Dendritic cell treated with granulocyte-macrophage colony-stimulating factor and Interleukin-4, amounts not matched to agents 40 ng/mL and 50 ng/mL, for 4 days (primary cell): ENCODE measurements around the gene LDLR.
"Not testable (repeated sequence)": the region's sequence is repeated elsewhere in the genome, so short reads cannot be mapped to it uniquely, and the experiment has no call there.

Experiments
- H3K27ac Mint-ChIP-seq: one replicate; pipeline ENCODE4 v1.8.0; 2022; ENCODE audit warnings: mild to moderate bottlenecking, mixed read lengths
- H3K27me3 Mint-ChIP-seq: one replicate; pipeline ENCODE4 v1.8.0; 2022; ENCODE audit warnings: mild to moderate bottlenecking, mixed read lengths
- H3K36me3 Mint-ChIP-seq: one replicate; pipeline ENCODE4 v1.8.0; 2022; ENCODE audit warnings: low read depth, mixed read lengths
- H3K4me1 Mint-ChIP-seq: one replicate; pipeline ENCODE4 v1.8.0; 2022; ENCODE audit warnings: low read depth, mixed read lengths
- H3K4me3 Mint-ChIP-seq: one replicate; pipeline ENCODE4 v1.8.0; 2022; ENCODE audit warnings: mild to moderate bottlenecking, moderate library complexity, mixed read lengths
- H3K9me3 Mint-ChIP-seq: one replicate; pipeline ENCODE4 v1.8.0; 2022; ENCODE audit warnings: mixed read lengths
- intact Hi-C: fragments of 100-400 bp; cut with micrococcal nuclease; formaldehyde crosslinking; loops from one replicate; pipeline ENCODE4 v1.15.0; 2022

Gene LDLR

DNA sequence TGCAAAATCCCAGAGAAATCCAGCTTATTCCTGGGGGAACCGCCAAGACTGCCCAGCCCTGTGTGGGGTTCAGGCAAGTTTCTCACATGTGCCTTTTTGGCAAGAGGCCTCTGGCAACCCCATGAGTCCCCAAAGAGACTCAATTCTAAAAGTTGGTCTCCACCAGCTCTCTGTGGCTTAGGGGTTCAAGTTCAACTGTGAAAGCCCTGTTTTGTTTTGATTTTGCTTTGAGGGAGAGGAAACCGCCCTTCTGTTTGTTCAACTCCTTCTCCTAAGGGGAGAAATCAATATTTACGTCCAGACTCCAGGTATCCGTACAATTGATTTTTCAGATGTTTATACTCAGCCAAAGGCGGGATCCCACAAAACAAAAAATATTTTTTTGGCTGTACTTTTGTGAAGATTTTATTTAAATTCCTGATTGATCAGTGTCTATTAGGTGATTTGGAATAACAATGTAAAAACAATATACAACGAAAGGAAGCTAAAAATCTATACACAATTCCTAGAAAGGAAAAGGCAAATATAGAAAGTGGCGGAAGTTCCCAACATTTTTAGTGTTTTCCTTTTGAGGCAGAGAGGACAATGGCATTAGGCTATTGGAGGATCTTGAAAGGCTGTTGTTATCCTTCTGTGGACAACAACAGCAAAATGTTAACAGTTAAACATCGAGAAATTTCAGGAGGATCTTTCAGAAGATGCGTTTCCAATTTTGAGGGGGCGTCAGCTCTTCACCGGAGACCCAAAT is 583 bp upstream of the LDLR start:
- intact Hi-C loops, result no loop called here
- H3K9me3 Mint-ChIP-seq, result no peaks in the 10 kb centered on the region
- H3K27me3 Mint-ChIP-seq, result peaks cover 8% of the 10 kb centered on the region
- H3K4me1 Mint-ChIP-seq, result peaks cover 23% of the 10 kb centered on the region
- peak overlapping the region; percentile 96 for H3K4me3 Mint-ChIP-seq
- peaks cover 30% of the 10 kb centered on the region for H3K36me3 Mint-ChIP-seq
- H3K27ac Mint-ChIP-seq, result peak overlapping the region; percentile 98

DNA sequence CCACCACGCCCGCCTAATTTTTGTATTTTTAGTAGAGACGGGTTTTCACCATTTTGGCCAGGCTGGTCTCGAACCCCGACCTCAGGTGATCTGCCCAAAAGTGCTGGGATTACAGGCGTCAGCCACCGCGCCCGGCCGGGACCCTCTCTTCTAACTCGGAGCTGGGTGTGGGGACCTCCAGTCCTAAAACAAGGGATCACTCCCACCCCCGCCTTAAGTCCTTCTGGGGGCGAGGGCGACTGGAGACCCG is 676 bp downstream of the LDLR start:
- H3K9me3 Mint-ChIP-seq, intact Hi-C loops, H3K27me3 Mint-ChIP-seq: not testable (repeated sequence)
- peak overlapping the region; percentile 96 for H3K4me3 Mint-ChIP-seq
- H3K4me1 Mint-ChIP-seq, result peaks cover 31% of the 10 kb centered on the region
- H3K36me3 Mint-ChIP-seq, result peaks cover 43% of the 10 kb centered on the region
- H3K27ac Mint-ChIP-seq, result peak overlapping the region; percentile 98

DNA sequence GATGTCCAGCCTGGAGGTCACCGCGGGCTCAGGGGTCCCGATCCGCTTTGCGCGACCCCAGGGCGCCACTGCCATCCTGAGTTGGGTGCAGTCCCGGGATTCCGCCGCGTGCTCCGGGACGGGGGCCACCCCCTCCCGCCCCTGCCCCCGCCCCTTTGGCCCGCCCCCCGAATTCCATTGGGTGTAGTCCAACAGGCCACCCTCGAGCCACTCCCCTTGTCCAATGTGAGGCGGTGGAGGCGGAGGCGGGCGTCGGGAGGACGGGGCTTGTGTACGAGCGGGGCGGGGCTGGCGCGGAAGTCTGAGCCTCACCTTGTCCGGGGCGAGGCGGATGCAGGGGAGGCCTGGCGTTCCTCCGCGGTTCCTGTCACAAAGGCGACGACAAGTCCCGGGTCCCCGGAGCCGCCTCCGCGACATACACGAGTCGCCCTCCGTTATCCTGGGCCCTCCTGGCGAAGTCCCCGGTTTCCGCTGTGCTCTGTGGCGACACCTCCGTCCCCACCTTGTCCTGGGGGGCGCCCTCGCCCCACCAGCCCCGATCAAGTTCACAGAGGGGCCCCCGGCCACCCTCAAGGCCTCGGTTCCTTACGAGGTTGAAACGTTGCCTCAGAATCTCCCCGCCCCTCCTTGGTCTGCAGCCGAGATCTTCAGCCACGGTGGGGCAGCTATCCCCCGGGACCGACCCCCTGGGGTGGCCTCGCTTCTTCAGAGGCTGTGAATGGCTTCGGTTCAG is 1.2 kb downstream of the LDLR start:
- peak overlapping the region; percentile 98 for H3K27ac Mint-ChIP-seq
- no peaks in the 10 kb centered on the region for H3K9me3 Mint-ChIP-seq
- H3K4me1 Mint-ChIP-seq, result peaks cover 36% of the 10 kb centered on the region
- peaks cover 8% of the 10 kb centered on the region for H3K27me3 Mint-ChIP-seq
- peak overlapping the region; percentile 96 for H3K4me3 Mint-ChIP-seq
- intact Hi-C loops, result no loop called here
- peaks cover 48% of the 10 kb centered on the region for H3K36me3 Mint-ChIP-seq

DNA sequence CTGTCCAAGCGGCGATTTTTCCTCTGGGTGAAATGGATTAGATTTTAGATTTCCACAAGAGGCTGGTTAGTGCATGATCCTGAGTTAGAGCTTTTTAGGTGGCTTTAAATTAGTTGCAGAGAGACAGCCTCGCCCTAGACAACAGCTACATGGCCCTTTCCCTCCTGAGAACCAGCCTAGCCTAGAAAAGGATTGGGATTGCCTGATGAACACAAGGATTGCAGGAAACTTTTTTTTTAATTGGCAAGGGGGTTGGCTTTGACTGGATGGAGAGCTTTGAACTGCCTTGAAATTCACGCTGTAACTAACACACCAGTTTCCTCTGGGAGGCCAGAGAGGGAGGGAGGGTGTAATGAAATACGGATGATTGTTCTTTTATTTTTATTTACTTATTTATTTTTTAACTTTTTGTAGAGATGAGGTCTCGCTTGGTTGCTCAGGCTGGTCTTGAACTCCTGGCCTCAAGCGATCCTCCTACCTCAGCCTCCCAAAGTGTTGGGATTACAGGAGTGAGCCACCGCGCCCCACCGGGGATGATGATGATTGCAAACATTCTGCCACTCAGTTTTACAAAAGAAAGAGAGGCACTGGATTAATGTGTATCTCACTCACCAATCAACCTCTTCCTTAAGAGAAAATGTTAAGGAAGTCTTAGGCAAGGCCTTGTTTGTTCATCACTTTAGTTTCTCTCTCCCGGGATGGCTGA is 1.9 kb downstream of the LDLR start:
- no peaks in the 10 kb centered on the region for H3K9me3 Mint-ChIP-seq
- H3K36me3 Mint-ChIP-seq, result peaks cover 55% of the 10 kb centered on the region
- peaks cover 8% of the 10 kb centered on the region for H3K27me3 Mint-ChIP-seq
- H3K27ac Mint-ChIP-seq, result peak overlapping the region; percentile 98
- intact Hi-C loops, result no loop called here
- peak overlapping the region; percentile 96 for H3K4me3 Mint-ChIP-seq
- H3K4me1 Mint-ChIP-seq, result peaks cover 43% of the 10 kb centered on the region

DNA sequence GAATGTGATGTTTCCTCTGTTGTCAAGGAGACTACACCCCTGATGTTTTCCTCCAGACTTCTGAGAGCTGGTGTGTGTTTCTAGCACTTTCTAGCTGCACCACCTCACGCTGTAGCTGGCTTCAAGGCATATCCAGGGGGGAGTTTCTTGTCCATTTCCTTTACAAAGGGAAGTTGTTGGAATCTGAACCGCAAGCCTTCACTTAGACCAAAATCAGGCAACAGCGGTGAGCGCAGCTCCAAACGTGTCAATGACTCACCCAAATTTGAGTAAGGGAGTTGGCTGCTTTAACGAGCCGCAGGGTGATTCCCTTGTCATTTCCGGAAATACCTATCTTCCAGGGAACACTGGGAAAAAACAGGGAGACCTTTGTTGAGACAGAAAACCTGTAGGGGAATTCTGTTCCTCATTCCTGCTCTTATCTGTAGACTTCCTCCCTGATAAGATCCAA is 2.5 kb downstream of the LDLR start:
- Mint-ChIP-seq H3K9me3 (no peaks in the 10 kb centered on the region), H3K36me3 (peaks cover 61% of the 10 kb centered on the region), H3K4me1 (peaks cover 49% of the 10 kb centered on the region)

DNA sequence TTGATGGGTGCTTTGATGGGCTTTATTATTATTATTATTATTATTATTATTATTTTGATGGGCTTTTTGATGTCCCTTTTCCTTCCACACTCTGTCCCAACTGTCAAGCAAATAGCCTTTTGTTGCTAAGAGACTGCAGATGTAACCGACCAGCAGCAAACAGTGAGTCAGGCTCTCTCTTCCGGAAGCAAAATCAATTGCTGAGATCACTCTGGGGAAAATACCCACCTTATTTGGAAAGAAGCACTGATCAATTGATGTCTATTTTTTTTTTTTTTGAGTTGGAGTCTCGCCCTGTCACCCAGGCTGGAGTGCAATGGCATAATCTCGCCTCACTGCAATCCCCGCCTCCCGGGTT is 2.9 kb downstream of the LDLR start:
- Mint-ChIP-seq H3K27me3 (peaks cover 7% of the 10 kb centered on the region), H3K36me3 (peaks cover 65% of the 10 kb centered on the region), H3K27ac (peak overlapping the region; percentile 96), H3K9me3 (no peaks in the 10 kb centered on the region), H3K4me1 (peaks cover 49% of the 10 kb centered on the region), H3K4me3 (peak overlapping the region; percentile 72)
- intact Hi-C loops, result no loop called here

More for the DNA sequence above, 2.5 kb downstream of the LDLR start:
- intact Hi-C loops, result no loop called here
- Mint-ChIP-seq H3K27me3 (peaks cover 8% of the 10 kb centered on the region), H3K27ac (peak overlapping the region; percentile 98), H3K4me3 (peak overlapping the region; percentile 96)

DNA sequence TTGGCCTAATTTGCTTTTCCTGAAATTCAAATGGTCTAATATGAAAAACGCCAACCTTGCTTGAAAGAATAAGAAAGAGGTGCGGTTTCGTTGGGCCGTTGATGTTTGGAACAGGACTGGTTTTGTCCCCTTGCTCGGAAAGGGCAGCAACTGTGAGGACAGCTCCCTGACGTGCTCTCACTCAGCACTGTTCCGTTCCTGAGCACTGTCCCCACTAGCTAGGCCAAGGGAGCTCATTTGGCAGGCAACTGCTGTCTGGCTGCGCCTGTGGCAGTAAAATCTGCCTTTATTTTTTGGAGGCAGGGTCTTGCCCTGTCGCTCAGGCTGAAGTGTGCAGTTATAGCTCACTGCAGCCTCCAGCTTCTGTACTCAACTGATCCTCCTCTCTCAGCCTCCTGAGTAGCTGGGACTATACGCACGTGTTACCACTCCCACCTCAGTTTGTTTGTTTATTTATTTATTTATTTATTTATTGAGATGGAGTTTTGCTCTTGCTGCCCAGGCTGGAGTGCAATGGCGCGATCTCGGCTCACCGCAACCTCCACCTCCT is 4.5 kb downstream of the LDLR start:
- no peaks in the 10 kb centered on the region for H3K9me3 Mint-ChIP-seq
- H3K4me3 Mint-ChIP-seq, result peak overlapping the region; percentile 50
- peak overlapping the region; percentile 96 for H3K27ac Mint-ChIP-seq
- intact Hi-C loops, result no loop called here
- peaks cover 43% of the 10 kb centered on the region for H3K4me1 Mint-ChIP-seq
- H3K36me3 Mint-ChIP-seq, result peaks cover 77% of the 10 kb centered on the region
- peaks cover 4% of the 10 kb centered on the region for H3K27me3 Mint-ChIP-seq

DNA sequence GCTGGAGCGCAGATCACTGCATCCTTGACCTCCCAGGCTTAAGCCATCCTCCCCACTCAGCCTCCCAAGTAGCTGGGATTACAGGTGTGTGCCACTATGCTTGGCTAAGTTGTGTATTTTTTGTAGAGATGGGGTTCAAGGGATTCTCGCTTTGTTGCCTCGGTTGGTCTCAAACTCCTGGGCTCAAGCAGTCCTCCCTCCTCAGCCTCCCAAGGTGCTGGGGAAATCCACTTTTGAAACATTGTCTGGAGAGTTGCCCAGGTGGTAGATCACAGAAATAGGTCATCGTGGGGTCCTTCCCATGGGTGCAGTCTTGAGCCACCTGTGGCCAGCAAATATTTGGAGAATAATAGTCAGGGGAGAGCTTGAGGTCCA is 5.2 kb downstream of the LDLR start:
- Mint-ChIP-seq H3K4me1 (peaks cover 39% of the 10 kb centered on the region), H3K27me3 (peaks cover 4% of the 10 kb centered on the region), H3K9me3 (no peaks in the 10 kb centered on the region), H3K27ac (no peak overlapping the region), H3K36me3 (peaks cover 80% of the 10 kb centered on the region), H3K4me3 (peak overlapping the region; percentile 9)
- intact Hi-C loops, result no loop called here

DNA sequence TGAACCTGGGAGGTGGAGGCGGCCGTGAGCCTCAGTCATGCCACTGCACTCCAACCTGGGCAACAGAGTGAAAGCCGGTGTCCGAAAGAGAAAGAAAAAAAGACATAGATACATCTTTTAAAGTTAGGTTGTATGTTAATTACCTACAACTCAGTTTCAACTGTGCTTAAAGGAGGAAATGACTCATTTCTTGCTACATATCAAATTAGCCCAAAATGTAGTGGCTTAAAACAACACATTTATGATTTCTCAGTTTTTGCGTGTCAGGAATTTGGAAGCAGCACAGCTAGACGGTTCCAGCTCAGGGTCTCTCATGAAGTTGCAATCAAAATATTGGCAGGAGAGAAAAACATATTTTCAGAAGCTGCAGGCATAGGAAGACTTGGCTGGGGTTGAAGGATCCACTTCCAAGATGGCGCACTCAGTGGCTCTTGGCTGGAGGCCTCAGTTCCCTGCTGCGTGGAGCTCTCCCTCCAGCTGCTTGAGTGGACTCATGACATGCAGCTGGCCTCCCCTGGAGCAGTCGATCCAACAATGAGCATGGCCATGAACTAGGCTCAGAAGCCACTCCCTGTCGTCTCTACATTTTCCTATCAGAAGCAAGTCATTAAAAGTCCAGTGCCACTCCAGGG is 7.1 kb downstream of the LDLR start:
- H3K4me1 Mint-ChIP-seq, result peaks cover 39% of the 10 kb centered on the region
- H3K27me3 Mint-ChIP-seq, result peaks cover 4% of the 10 kb centered on the region
- no peak overlapping the region for H3K27ac Mint-ChIP-seq
- H3K4me3 Mint-ChIP-seq, result no peak overlapping the region
- peaks cover 79% of the 10 kb centered on the region for H3K36me3 Mint-ChIP-seq
- no peaks in the 10 kb centered on the region for H3K9me3 Mint-ChIP-seq
- intact Hi-C loops, result no loop called here

DNA sequence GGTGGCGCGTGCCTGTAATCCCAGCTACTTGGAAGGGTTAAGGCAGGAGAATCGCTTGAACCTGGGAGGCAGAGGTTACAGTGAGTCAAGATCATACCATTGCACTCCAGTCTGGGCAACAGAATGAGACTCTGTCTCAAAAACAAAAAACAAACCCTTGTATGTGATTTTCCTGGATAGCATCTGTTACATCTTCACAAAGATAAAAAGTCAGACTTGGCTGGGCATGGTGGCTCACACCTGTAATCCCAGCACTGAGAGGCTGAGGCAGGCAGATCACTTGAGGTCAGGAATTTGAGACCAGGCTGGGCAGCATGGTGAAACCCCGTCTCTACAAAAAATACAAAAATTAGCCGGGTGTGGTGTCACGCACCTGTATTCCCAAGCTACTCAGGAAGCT is 8.1 kb downstream of the LDLR start:
- H3K4me3 Mint-ChIP-seq, H3K27ac Mint-ChIP-seq, H3K9me3 Mint-ChIP-seq, intact Hi-C loops, H3K27me3 Mint-ChIP-seq: not testable (repeated sequence)
- Mint-ChIP-seq H3K36me3 (peaks cover 85% of the 10 kb centered on the region), H3K4me1 (peaks cover 36% of the 10 kb centered on the region)

DNA sequence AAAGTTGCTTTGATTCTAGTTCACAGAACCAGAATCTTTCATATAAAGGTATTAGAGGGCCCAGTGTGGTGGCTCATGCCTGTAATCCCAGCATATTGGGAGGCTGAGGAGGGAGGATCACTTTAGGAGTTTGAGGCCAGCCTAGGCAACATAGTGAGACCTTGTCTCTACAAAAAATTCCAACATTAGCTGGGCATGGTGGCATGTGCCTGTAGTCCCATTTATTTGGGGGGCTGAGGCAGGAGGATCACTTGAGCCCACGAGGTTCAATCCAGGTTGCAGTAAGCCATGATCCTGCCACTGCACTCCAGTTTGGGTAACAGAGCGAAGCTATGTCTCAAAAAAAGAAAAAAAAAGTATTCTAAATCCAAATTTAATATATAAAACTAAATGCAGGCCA is 9.1 kb downstream of the LDLR start:
- H3K27ac Mint-ChIP-seq, result no peak overlapping the region

DNA sequence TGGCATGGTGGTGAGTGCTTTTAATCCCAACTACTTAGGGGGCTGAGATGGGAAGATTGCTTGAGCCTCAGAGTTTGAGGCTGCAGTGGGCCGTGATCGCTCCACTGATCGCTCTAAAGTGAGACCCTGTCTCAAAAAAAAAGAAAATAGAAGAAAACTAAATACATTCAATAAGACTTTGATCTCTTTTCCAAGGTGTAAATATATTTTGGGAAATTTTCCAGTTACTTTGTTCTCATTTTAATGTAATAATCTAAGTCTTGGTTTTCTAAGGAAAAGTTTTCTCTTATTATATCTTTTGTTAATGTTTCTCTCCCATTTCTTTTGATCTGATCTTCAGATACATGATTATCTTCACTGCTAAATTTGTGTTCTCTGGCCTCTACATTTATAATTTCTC is 9.6 kb downstream of the LDLR start:
- intact Hi-C loops, result no loop called here

More for the DNA sequence above, 9.1 kb downstream of the LDLR start:
- no peak overlapping the region for H3K4me3 Mint-ChIP-seq
- no peaks in the 10 kb centered on the region for H3K9me3 Mint-ChIP-seq
- intact Hi-C loops, result no loop called here
- peaks cover 4% of the 10 kb centered on the region for H3K27me3 Mint-ChIP-seq
- H3K36me3 Mint-ChIP-seq, result peaks cover 94% of the 10 kb centered on the region
- peaks cover 26% of the 10 kb centered on the region for H3K4me1 Mint-ChIP-seq

DNA sequence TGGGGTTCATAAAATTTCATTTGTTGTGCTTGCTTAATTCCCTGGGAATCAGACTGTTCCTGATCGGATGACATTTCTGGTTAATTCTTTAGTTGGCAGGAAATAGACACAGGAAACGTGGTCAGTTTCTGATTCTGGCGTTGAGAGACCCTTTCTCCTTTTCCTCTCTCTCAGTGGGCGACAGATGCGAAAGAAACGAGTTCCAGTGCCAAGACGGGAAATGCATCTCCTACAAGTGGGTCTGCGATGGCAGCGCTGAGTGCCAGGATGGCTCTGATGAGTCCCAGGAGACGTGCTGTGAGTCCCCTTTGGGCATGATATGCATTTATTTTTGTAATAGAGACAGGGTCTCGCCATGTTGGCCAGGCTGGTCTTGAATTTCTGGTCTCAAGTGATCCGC is 10.8 kb downstream of the LDLR start:
- intact Hi-C loops, result no loop called here
- Mint-ChIP-seq H3K27ac (no peak overlapping the region), H3K4me3 (no peak overlapping the region)

More for the DNA sequence above, 9.6 kb downstream of the LDLR start:
- peaks cover 4% of the 10 kb centered on the region for H3K27me3 Mint-ChIP-seq
- peaks cover 26% of the 10 kb centered on the region for H3K4me1 Mint-ChIP-seq
- H3K36me3 Mint-ChIP-seq, result peaks cover 94% of the 10 kb centered on the region
- H3K9me3 Mint-ChIP-seq, result no peaks in the 10 kb centered on the region
- no peak overlapping the region for H3K4me3 Mint-ChIP-seq
- H3K27ac Mint-ChIP-seq, result no peak overlapping the region

DNA sequence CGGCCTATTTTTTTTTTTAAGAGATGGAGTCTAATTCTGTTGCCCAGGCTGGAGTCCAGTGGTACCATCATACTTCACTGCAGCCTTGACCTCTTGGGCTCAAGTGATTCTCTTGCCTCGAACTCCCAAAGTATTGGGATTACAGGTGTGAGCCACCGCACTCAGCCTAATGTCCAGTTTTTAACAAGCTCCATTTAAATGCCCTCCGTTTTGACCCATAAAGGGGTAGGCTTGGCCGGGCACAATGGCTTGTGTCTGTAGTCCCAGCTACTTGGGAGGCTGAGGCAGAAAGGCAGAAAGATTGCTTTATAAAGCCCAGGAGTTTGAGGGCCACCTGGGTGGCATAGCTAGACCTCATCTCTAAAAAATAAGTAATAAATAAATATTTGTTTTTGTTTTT is 11.8 kb downstream of the LDLR start:
- H3K4me3 Mint-ChIP-seq, result no peak overlapping the region
- no peaks in the 10 kb centered on the region for H3K27me3 Mint-ChIP-seq
- peaks cover 94% of the 10 kb centered on the region for H3K36me3 Mint-ChIP-seq
- H3K27ac Mint-ChIP-seq, result no peak overlapping the region
- intact Hi-C loops, result no loop called here
- no peaks in the 10 kb centered on the region for H3K9me3 Mint-ChIP-seq
- peaks cover 7% of the 10 kb centered on the region for H3K4me1 Mint-ChIP-seq

More for the DNA sequence above, 10.8 kb downstream of the LDLR start:
- Mint-ChIP-seq H3K9me3 (no peaks in the 10 kb centered on the region), H3K36me3 (peaks cover 94% of the 10 kb centered on the region), H3K4me1 (peaks cover 17% of the 10 kb centered on the region), H3K27me3 (no peaks in the 10 kb centered on the region)
